DND-41 (cell line): ENCODE results near the gene GNB2.

Source experiments
- CTCF ChIP-seq: IDR thresholded peaks from 2 replicates; pipeline ENCODE4 v1.5.1; 2012; ENCODE audit warnings: borderline replicate concordance, low read length, moderate library complexity, mild to moderate bottlenecking; ENCODE audit not compliant: poor library complexity, severe bottlenecking; ENCODE audit errors: extremely low read depth
- EZH2 ChIP-seq: IDR thresholded peaks from 3 replicates; pipeline ENCODE4 v1.6.1; 2012; ENCODE audit warnings: borderline replicate concordance, low read depth, mild to moderate bottlenecking, moderate library complexity, low read length, inconsistent platforms; ENCODE audit not compliant: severe bottlenecking

GRCh38 chr7:100723732-100724275 lies 50.3 kb downstream of the GNB2 start:
- TF ChIP-seq CTCF (no peak), EZH2 (no peak)
